ENCODE results near the gene ZNF516. TPM values are rescaled to one million over a fixed set of nuclear protein-coding genes. Genes with fewer than 3 reads are reported as not detected.

The ZNF516 gene
- total and polyA plus RNA-seq, 2 of the 13 experiments (the other 11 are each of a cell fraction or from before 2014, with no cell fraction given): 16.6 to 18.7 TPM

- TF ChIP-seq SRSF4 (IDR thresholded peaks at IDR 0.05; ENCODE audit: low read depth, low read length, poor library complexity, severe bottlenecking): no peak
- TF ChIP-seq ZNF432 (CRISPR knock-in tag; IDR thresholded peaks at IDR 0.05; ENCODE audit: borderline replicate concordance): no peak
- TF ChIP-seq AKAP8 (CRISPR knock-in tag; IDR thresholded peaks at IDR 0.05): no peak
- TF ChIP-seq MXI1 (IDR thresholded peaks at IDR 0.05; ENCODE audit: borderline replicate concordance, low read depth, low read length): no peak
- TF ChIP-seq ZNF558 (CRISPR knock-in tag; IDR thresholded peaks at IDR 0.05; ENCODE audit: borderline replicate concordance): no peak
- TF ChIP-seq PRDM15 (CRISPR knock-in tag; IDR thresholded peaks at IDR 0.05): no peak
- TF ChIP-seq HNF4A (CRISPR knock-in tag; IDR thresholded peaks at IDR 0.05): no peak
- no peak for TF ChIP-seq ZSCAN31 (CRISPR knock-in tag; IDR thresholded peaks at IDR 0.05; ENCODE audit: low read depth)
- no peak for TF ChIP-seq ADNP (CRISPR knock-in tag; IDR thresholded peaks at IDR 0.05)
- TF ChIP-seq NR2F6 (IDR thresholded peaks at IDR 0.05): no peak
- no peak for TF ChIP-seq NR2F6 (CRISPR knock-in tag; IDR thresholded peaks at IDR 0.05)
- no peak for TF ChIP-seq ZBTB1 (CRISPR knock-in tag; IDR thresholded peaks at IDR 0.05; ENCODE audit: borderline replicate concordance)
- TF ChIP-seq MXD3 (CRISPR knock-in tag; IDR thresholded peaks at IDR 0.05): no peak
- TF ChIP-seq MED13 (CRISPR knock-in tag; IDR thresholded peaks at IDR 0.05): no peak
- TF ChIP-seq ERF (CRISPR knock-in tag; IDR thresholded peaks at IDR 0.05): no peak
- no peak for TF ChIP-seq TGIF2 (CRISPR knock-in tag; IDR thresholded peaks at IDR 0.05)
- TF ChIP-seq KLF12 (CRISPR knock-in tag; IDR thresholded peaks at IDR 0.05; ENCODE audit: borderline replicate concordance): no peak
- no peak for TF ChIP-seq PBX3 (CRISPR knock-in tag; IDR thresholded peaks at IDR 0.05; ENCODE audit: borderline replicate concordance)
- TF ChIP-seq CEBPZ (IDR thresholded peaks at IDR 0.05; ENCODE audit: low read length): no peak
- intact Hi-C loops (cut with micrococcal nuclease; ENCODE audit: unreplicated experiment): no loop called here
- no peak for FAIRE-seq
- H3K9me3 ChIP-seq (ENCODE audit: low read length): no peaks in the 10 kb centered on the region
- no peak for ATAC-seq
- H3K4me2 ChIP-seq (ENCODE audit: low read depth, low read length): no peak overlapping the region
- no TSS peak for BruUV-seq (replicated peaks)
- no peak overlapping the region for H3K27ac ChIP-seq (ENCODE audit: extremely low read length, insufficient read depth, low read length)
- H2AFZ ChIP-seq (ENCODE audit: low read length): no peak overlapping the region
- H3K79me2 ChIP-seq (ENCODE audit: insufficient read depth, low read length): peaks cover 51% of the 10 kb centered on the region
- peaks cover 5 to 16% of the 10 kb centered on the region in 2 experiments; a peak in 1 of 5 replicates for H3K36me3 ChIP-seq (replicated peaks in 1 of 2; ENCODE audit: control insufficient read depth in 1 of 2, insufficient read depth in 2 of 2, low read length in 2 of 2)
- CTCF ChIA-PET (ENCODE audit: low intra/inter-chr PET ratio, low total read pairs): no interaction called here
- 87% methylated on average over 11 of the region's 11 CpGs for WGBS (ENCODE audit: low lambda C conversion rate)
- H4K20me1 ChIP-seq (ENCODE audit: insufficient read depth, low read length): peaks cover 54% of the 10 kb centered on the region
- no peak overlapping the region for H3K9ac ChIP-seq (ENCODE audit: insufficient read depth, low read depth, low read length)
- no peaks in the 10 kb centered on the region for H3K4me1 ChIP-seq (ENCODE audit: insufficient read depth, low read length)
- H3K27me3 ChIP-seq (ENCODE audit: control insufficient read depth in 1 of 2, insufficient read depth in 2 of 2, low read length in 2 of 2): no peaks in the 10 kb centered on the region
- no peak overlapping the region for H3K4me3 ChIP-seq (replicated peaks in 1 of 3; ENCODE audit: insufficient read depth in 1 of 3, low read depth in 2 of 3, low read length in 3 of 3)
- DNase-seq (ENCODE audit: low spot score): no peak
- POLR2A ChIA-PET: no interaction called here
- in situ Hi-C loops (cut with HindIII; ENCODE audit: extremely low pct_ligation_motif_present, low pct_unique_long_range_greater_than_20kb): no loop called here
These were observed 105.3 kb downstream of the ZNF516 start for GRCh38 chr18:76389716-76390115.
